Bronchial epithelial cell (primary cell): ENCODE measurements around the gene CREB1. TPM values are rescaled to one million over a fixed set of nuclear protein-coding genes. Genes with fewer than 3 reads are reported as not detected.
A peak's percentile ranks its signal among the peaks of the same experiment; 100 is the strongest.

Source experiments
- DNase-seq: peaks from one replicate; pipeline ENCODE4 v3.0.0-alpha.2; 2010; ENCODE audit warnings: low read depth
- FAIRE-seq: peaks from 2 replicates; lab custom pipeline; 2011; peaks lifted over from hg19 to GRCh38; lab: Jason Lieb, UNC
- H3K27me3 ChIP-seq: 2 replicates; pipeline ENCODE4 v1.5.1; 2011; ENCODE audit warnings: low read length; ENCODE audit not compliant: control insufficient read depth, insufficient read depth
- H3K36me3 ChIP-seq: 2 replicates; pipeline ENCODE4 v1.5.1; 2011; ENCODE audit warnings: low read length; ENCODE audit not compliant: control insufficient read depth, insufficient read depth
- H3K4me3 ChIP-seq: 2 replicates; pipeline ENCODE4 v1.5.1; 2011; ENCODE audit warnings: mild to moderate bottlenecking, low read depth, low read length, control low read depth
- CTCF ChIP-seq: IDR thresholded peaks from 2 replicates; pipeline ENCODE4 v1.5.1; 2011; ENCODE audit warnings: mild to moderate bottlenecking, moderate library complexity, low read length, control low read depth, inconsistent platforms; ENCODE audit not compliant: insufficient read depth, severe bottlenecking
- total RNA-seq: library from RNA; depleted of rRNA; stranded (reverse); fragments of >200 nt; gene quantifications from 2 replicates; pipeline ENCODE4 v1.2.1, GENCODE V29; 2014

The CREB1 gene
- total RNA-seq, 1 donor from 2014 or later: 36.9 TPM

- no peak for FAIRE-seq
- no peak for TF ChIP-seq CTCF
Observed at GRCh38 chr2:207525296-207525695, 4.5 kb upstream of the CREB1 start.

GRCh38 chr2:207528980-207529329 is 807 bp upstream of the CREB1 start:
- no peak for TF ChIP-seq CTCF
- H3K36me3 ChIP-seq: no peaks in the 10 kb centered on the region
- H3K4me3 ChIP-seq: peak overlapping the region; percentile 92
- H3K27me3 ChIP-seq: no peaks in the 10 kb centered on the region
- no peak for DNase-seq
- no peak for FAIRE-seq

More at GRCh38 chr2:207525296-207525695, 4.5 kb upstream of the CREB1 start:
- Histone ChIP-seq H3K36me3 (no peaks in the 10 kb centered on the region), H3K27me3 (no peaks in the 10 kb centered on the region), H3K4me3 (no peak overlapping the region)
- no peak for DNase-seq

- DNase-seq (no peak), FAIRE-seq (no peak)
- Histone ChIP-seq H3K27me3 (no peaks in the 10 kb centered on the region), H3K36me3 (no peaks in the 10 kb centered on the region), H3K4me3 (peak overlapping the region; percentile 92)
- no peak for TF ChIP-seq CTCF
Observed at GRCh38 chr2:207530160-207531031, 634 bp downstream of the CREB1 start.

GRCh38 chr2:207531032-207531952 is 1.5 kb downstream of the CREB1 start:
- H3K36me3 ChIP-seq: no peaks in the 10 kb centered on the region
- DNase-seq (no peak), FAIRE-seq (no peak)
- H3K4me3 ChIP-seq: peak overlapping the region; percentile 92
- no peak for TF ChIP-seq CTCF
- H3K27me3 ChIP-seq: no peaks in the 10 kb centered on the region

- Histone ChIP-seq H3K27me3 (no peaks in the 10 kb centered on the region), H3K36me3 (no peaks in the 10 kb centered on the region), H3K4me3 (no peak overlapping the region)
- DNase-seq (no peak), FAIRE-seq (no peak)
- no peak for TF ChIP-seq CTCF
Observed at GRCh38 chr2:207532676-207533075, 2.9 kb downstream of the CREB1 start.
